Thoracic aorta endothelial cell (primary cell): Measurements from ENCODE around the gene TM4SF4. TPM values are rescaled to one million over a fixed set of nuclear protein-coding genes. Genes with fewer than 3 reads are reported as not detected.

Experiments used
- small RNA-seq: library from RNA; depleted of rRNA; stranded (forward); fragments of <200 nt; gene quantifications from one replicate; pipeline ENCODE3, GENCODE V24; 2012
- total RNA-seq: library from RNA; depleted of rRNA; stranded (reverse); fragments of >200 nt; gene quantifications from 2 replicates; pipeline ENCODE4 v1.2.3, GENCODE V29; 2012

TM4SF4 gene, protein sequence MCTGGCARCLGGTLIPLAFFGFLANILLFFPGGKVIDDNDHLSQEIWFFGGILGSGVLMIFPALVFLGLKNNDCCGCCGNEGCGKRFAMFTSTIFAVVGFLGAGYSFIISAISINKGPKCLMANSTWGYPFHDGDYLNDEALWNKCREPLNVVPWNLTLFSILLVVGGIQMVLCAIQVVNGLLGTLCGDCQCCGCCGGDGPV
- not detected in 2 replicates for total RNA-seq

DNA sequence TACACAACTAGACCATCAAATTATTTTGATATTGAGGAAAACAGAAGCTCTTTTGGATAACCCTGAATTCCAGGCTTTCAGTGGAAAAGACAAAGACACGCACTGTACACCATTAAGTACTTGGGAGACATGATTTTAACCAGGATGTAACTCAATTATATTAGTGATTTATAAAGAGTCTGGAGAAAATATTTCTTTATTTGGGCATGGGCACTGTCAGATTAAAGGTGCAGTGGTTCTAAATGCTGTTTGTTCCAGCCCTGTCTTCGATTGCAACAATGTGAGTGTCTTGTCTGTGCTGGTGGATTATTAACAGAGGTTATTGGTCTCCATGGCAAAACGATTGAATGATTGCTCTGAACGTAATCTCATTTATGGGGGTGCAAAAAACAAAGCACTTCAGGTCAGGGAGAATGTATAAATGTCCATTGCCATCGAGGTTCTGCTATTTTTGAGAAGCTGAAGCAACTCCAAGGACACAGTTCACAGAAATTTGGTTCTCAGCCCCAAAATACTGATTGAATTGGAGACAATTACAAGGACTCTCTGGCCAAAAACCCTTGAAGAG is at the start of gene TM4SF4:
Gene TM4SF4, plus strand, starts transcription at position 448 of the 568 bp plus-strand sequence. CDS start 181 bp downstream, outside the sequence.

Small RNA genes within 50 kb of the gene (small RNA-seq; reads per million reads assigned to genes)
- gene AC108751.2 = not detected
- gene RNU6-1098P = not detected

Other genes starting within 250 kb of the TM4SF4 start
- gene TM4SF18, start 141.1 kb upstream of the TM4SF4 start, total RNA-seq = 156 and 234 TPM in 2 replicates
- gene TM4SF1, start 97.0 kb upstream of the TM4SF4 start, total RNA-seq = 845 and 906 TPM in 2 replicates
- 307 and 362 TPM in 2 replicates for gene WWTR1, start 183.3 kb downstream of the TM4SF4 start, total RNA-seq